Dendritic cell treated with granulocyte-macrophage colony-stimulating factor and Interleukin-4, amounts not matched to agents 40 ng/mL and 50 ng/mL, for 4 days (primary cell): ENCODE results near the gene APOC4.
A peak's percentile ranks its signal among the peaks of the same experiment; 100 is the strongest.
"Not testable (repeated sequence)": the region's sequence is repeated elsewhere in the genome, so short reads cannot be mapped to it uniquely, and the experiment has no call there.

Experiments used
- H3K27ac Mint-ChIP-seq: one replicate; pipeline ENCODE4 v1.8.0; 2022; ENCODE audit warnings: mild to moderate bottlenecking, mixed read lengths
- H3K27me3 Mint-ChIP-seq: one replicate; pipeline ENCODE4 v1.8.0; 2022; ENCODE audit warnings: mild to moderate bottlenecking, mixed read lengths
- H3K36me3 Mint-ChIP-seq: one replicate; pipeline ENCODE4 v1.8.0; 2022; ENCODE audit warnings: low read depth, mixed read lengths
- H3K4me1 Mint-ChIP-seq: one replicate; pipeline ENCODE4 v1.8.0; 2022; ENCODE audit warnings: low read depth, mixed read lengths
- H3K4me3 Mint-ChIP-seq: one replicate; pipeline ENCODE4 v1.8.0; 2022; ENCODE audit warnings: mild to moderate bottlenecking, moderate library complexity, mixed read lengths
- H3K9me3 Mint-ChIP-seq: one replicate; pipeline ENCODE4 v1.8.0; 2022; ENCODE audit warnings: mixed read lengths
- intact Hi-C: fragments of 100-400 bp; cut with micrococcal nuclease; formaldehyde crosslinking; loops from one replicate; pipeline ENCODE4 v1.15.0; 2022

APOC4 gene

GRCh38 chr19:44908074-44908835 is 33.8 kb upstream of the APOC4 start:
- H3K4me3 Mint-ChIP-seq, result no peak overlapping the region
- no peak overlapping the region for H3K27ac Mint-ChIP-seq
- H3K4me1 Mint-ChIP-seq, result peaks cover 49% of the 10 kb centered on the region
- peaks cover 39% of the 10 kb centered on the region for H3K27me3 Mint-ChIP-seq
- peaks cover 5% of the 10 kb centered on the region for H3K36me3 Mint-ChIP-seq
- intact Hi-C loops, result no loop called here
- H3K9me3 Mint-ChIP-seq, result no peaks in the 10 kb centered on the region

DNA sequence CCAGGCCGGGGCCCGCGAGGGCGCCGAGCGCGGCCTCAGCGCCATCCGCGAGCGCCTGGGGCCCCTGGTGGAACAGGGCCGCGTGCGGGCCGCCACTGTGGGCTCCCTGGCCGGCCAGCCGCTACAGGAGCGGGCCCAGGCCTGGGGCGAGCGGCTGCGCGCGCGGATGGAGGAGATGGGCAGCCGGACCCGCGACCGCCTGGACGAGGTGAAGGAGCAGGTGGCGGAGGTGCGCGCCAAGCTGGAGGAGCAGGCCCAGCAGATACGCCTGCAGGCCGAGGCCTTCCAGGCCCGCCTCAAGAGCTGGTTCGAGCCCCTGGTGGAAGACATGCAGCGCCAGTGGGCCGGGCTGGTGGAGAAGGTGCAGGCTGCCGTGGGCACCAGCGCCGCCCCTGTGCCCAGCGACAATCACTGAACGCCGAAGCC is 33.2 kb upstream of the APOC4 start:
- H3K4me1 Mint-ChIP-seq, result peaks cover 55% of the 10 kb centered on the region
- H3K27me3 Mint-ChIP-seq, result peaks cover 39% of the 10 kb centered on the region
- intact Hi-C loops, result no loop called here
- H3K9me3 Mint-ChIP-seq, result no peaks in the 10 kb centered on the region
- no peak overlapping the region for H3K4me3 Mint-ChIP-seq
- H3K36me3 Mint-ChIP-seq, result no peaks in the 10 kb centered on the region
- no peak overlapping the region for H3K27ac Mint-ChIP-seq

GRCh38 chr19:44909775-44910174 is 32.3 kb upstream of the APOC4 start:
- Mint-ChIP-seq H3K4me1 (peaks cover 64% of the 10 kb centered on the region), H3K27me3 (peaks cover 36% of the 10 kb centered on the region), H3K27ac (no peak overlapping the region), H3K4me3 (no peak overlapping the region), H3K9me3 (no peaks in the 10 kb centered on the region), H3K36me3 (no peaks in the 10 kb centered on the region)
- intact Hi-C loops, result no loop called here

GRCh38 chr19:44911896-44912295 is 30.1 kb upstream of the APOC4 start:
- H3K9me3 Mint-ChIP-seq, H3K4me3 Mint-ChIP-seq, H3K36me3 Mint-ChIP-seq, H3K27ac Mint-ChIP-seq, intact Hi-C loops: not testable (repeated sequence)
- Mint-ChIP-seq H3K4me1 (peaks cover 47% of the 10 kb centered on the region), H3K27me3 (peaks cover 15% of the 10 kb centered on the region)

- Mint-ChIP-seq H3K27ac (peak overlapping the region; percentile 93), H3K27me3 (peaks cover 11% of the 10 kb centered on the region), H3K9me3 (no peaks in the 10 kb centered on the region), H3K36me3 (no peaks in the 10 kb centered on the region), H3K4me1 (peaks cover 46% of the 10 kb centered on the region), H3K4me3 (no peak overlapping the region)
- intact Hi-C loops, result no loop called here
These were observed 29.2 kb upstream of the APOC4 start for GRCh38 chr19:44912854-44913253.

- H3K36me3 Mint-ChIP-seq, H3K27me3 Mint-ChIP-seq, H3K9me3 Mint-ChIP-seq, intact Hi-C loops: not testable (repeated sequence)
- H3K27ac Mint-ChIP-seq, result peak overlapping the region; percentile 93
- H3K4me1 Mint-ChIP-seq, result peaks cover 46% of the 10 kb centered on the region
- peak overlapping the region; percentile 97 for H3K4me3 Mint-ChIP-seq
These were observed 28.3 kb upstream of the APOC4 start for GRCh38 chr19:44913512-44914432.

GRCh38 chr19:44914433-44915206 is 27.4 kb upstream of the APOC4 start, which contains the start of gene APOC1:
APOC1 (plus strand) TSS chr19:44914608; CDS start chr19:44914892, 284 bp downstream.
- H3K27me3 Mint-ChIP-seq, result not testable (repeated sequence)

DNA sequence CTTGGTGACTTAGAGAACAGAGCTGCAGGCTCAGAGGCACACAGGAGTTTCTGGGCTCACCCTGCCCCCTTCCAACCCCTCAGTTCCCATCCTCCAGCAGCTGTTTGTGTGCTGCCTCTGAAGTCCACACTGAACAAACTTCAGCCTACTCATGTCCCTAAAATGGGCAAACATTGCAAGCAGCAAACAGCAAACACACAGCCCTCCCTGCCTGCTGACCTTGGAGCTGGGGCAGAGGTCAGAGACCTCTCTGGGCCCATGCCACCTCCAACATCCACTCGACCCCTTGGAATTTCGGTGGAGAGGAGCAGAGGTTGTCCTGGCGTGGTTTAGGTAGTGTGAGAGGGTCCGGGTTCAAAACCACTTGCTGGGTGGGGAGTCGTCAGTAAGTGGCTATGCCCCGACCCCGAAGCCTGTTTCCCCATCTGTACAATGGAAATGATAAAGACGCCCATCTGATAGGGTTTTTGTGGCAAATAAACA is 17.8 kb upstream of the APOC4 start:
- no peaks in the 10 kb centered on the region for H3K36me3 Mint-ChIP-seq
- H3K4me3 Mint-ChIP-seq, result no peak overlapping the region
- H3K9me3 Mint-ChIP-seq, result no peaks in the 10 kb centered on the region
- intact Hi-C loops, result no loop called here
- H3K27me3 Mint-ChIP-seq, result peaks cover 8% of the 10 kb centered on the region
- peak overlapping the region; percentile 24 for H3K27ac Mint-ChIP-seq
- peaks cover 48% of the 10 kb centered on the region for H3K4me1 Mint-ChIP-seq

More at GRCh38 chr19:44914433-44915206, 27.4 kb upstream of the APOC4 start, which contains the start of gene APOC1:
- Mint-ChIP-seq H3K4me1 (peaks cover 46% of the 10 kb centered on the region), H3K4me3 (peak within 1 kb of the TSS; percentile 97), H3K27ac (peak within 1 kb of the TSS; percentile 93)
- H3K9me3 Mint-ChIP-seq, H3K36me3 Mint-ChIP-seq, intact Hi-C loops: not testable (repeated sequence)

DNA sequence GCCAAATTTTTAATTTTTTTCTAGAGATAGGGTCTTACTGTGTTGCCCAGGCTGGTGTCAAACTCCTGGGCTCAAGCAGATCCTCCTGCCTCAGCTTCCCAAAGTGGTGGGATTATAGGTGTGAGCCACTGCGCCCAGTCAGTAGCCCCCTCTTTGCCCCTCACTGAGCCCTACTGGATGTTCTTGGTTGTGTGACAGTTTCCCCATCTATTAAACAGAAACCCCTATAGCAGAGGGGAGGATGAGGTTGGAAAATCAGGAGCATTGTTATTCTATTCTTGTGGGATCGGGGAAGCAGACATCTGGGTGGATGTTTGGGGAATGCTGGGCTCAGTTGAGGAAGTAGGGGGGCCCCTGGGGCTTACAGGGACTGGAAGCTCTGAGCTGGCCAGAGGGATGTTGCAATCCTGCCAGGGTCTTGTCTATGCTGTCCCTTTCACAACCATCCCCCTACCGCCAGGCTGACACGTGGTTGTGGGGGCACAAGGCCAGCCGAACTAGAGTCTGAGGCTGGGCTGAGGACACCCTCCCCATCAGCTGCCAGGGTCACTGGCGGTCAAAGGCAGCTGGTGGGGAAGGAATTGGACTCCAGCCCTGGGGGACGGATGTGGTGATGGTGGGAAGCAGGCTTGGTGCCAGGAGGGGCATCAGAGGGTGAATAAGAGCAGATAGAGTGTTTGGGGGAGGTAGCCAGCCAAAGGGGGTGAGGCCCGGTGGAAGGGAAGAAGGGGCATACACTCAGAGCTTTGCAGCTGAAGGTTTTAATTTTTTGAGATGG is 16.7 kb upstream of the APOC4 start:
- Mint-ChIP-seq H3K36me3 (no peaks in the 10 kb centered on the region), H3K9me3 (no peaks in the 10 kb centered on the region), H3K4me1 (peaks cover 48% of the 10 kb centered on the region), H3K27ac (peak overlapping the region; percentile 24), H3K4me3 (peak overlapping the region; percentile 30), H3K27me3 (peaks cover 10% of the 10 kb centered on the region)
- intact Hi-C loops, result no loop called here

GRCh38 chr19:44926245-44927077 is 15.6 kb upstream of the APOC4 start:
- Mint-ChIP-seq H3K27ac (peak overlapping the region; percentile 69), H3K4me3 (peak overlapping the region; percentile 75)

DNA sequence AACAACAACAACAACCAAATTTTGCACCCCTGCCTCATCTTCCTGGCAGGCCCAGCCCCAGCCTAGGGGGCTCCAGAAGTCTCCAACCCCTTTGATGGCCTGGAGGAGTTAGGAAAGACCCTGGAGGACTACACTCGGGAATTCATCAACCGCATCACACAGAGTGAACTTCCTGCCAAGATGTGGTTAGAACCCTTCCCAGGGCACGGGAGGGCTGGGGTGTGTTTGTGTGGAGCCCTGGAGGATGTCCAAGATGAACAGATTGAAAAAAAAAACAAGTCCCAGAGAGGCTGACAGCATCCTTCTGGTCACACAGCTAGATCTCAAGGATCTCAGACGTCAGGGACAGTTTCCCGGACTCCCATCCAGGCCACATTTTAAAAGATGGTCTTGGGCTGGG is 14.3 kb upstream of the APOC4 start:
- Mint-ChIP-seq H3K4me3 (no peak overlapping the region), H3K4me1 (peaks cover 45% of the 10 kb centered on the region)
- intact Hi-C loops, result no loop called here

More at GRCh38 chr19:44926245-44927077, 15.6 kb upstream of the APOC4 start:
- H3K36me3 Mint-ChIP-seq, H3K9me3 Mint-ChIP-seq, intact Hi-C loops: not testable (repeated sequence)
- H3K27me3 Mint-ChIP-seq, result peaks cover 10% of the 10 kb centered on the region
- peaks cover 48% of the 10 kb centered on the region for H3K4me1 Mint-ChIP-seq

GRCh38 chr19:44930088-44930487 is 11.9 kb upstream of the APOC4 start:
- no peak overlapping the region for H3K27ac Mint-ChIP-seq
- no peak overlapping the region for H3K4me3 Mint-ChIP-seq
- peaks cover 17% of the 10 kb centered on the region for H3K27me3 Mint-ChIP-seq
- no peaks in the 10 kb centered on the region for H3K9me3 Mint-ChIP-seq
- intact Hi-C loops, result no loop called here
- peaks cover 28% of the 10 kb centered on the region for H3K4me1 Mint-ChIP-seq
- H3K36me3 Mint-ChIP-seq, result no peaks in the 10 kb centered on the region

More for the DNA sequence above, 14.3 kb upstream of the APOC4 start:
- Mint-ChIP-seq H3K9me3 (no peaks in the 10 kb centered on the region), H3K36me3 (no peaks in the 10 kb centered on the region), H3K27me3 (peaks cover 10% of the 10 kb centered on the region), H3K27ac (peak overlapping the region; percentile 69)
